ENCODE measurements around the gene ABCD3. TPM values are rescaled to one million over a fixed set of nuclear protein-coding genes. Genes with fewer than 3 reads are reported as not detected.

Gene ABCD3
- total RNA-seq, 1 donor from 2014 or later = 76.6 TPM

GRCh38 chr1:94550396-94550795 is 132.2 kb downstream of the ABCD3 start:
- intact Hi-C loops (cut with micrococcal nuclease) = no loop called here
- no peak for DNase-seq
- H3K9me3 ChIP-seq (replicated peaks) = no peaks in the 10 kb centered on the region
- no peak for TF ChIP-seq CTCF (IDR thresholded peaks at IDR 0.05; ENCODE audit: borderline replicate concordance)
- H3K27ac ChIP-seq (replicated peaks) = no peak overlapping the region
- H3K4me1 ChIP-seq = peaks cover 16% of the 10 kb centered on the region
- H3K27me3 ChIP-seq (ENCODE audit: low read depth) = no peaks in the 10 kb centered on the region
- H3K4me3 ChIP-seq = no peak overlapping the region
- no peaks in the 10 kb centered on the region for H3K36me3 ChIP-seq

GRCh38 chr1:94550800-94551241 is 132.6 kb downstream of the ABCD3 start:
- H3K4me1 ChIP-seq = peaks cover 16% of the 10 kb centered on the region
- no peaks in the 10 kb centered on the region for H3K27me3 ChIP-seq (ENCODE audit: low read depth)
- DNase-seq = no peak
- H3K27ac ChIP-seq (replicated peaks) = no peak overlapping the region
- no peak for TF ChIP-seq CTCF (IDR thresholded peaks at IDR 0.05; ENCODE audit: borderline replicate concordance)
- intact Hi-C loops (cut with micrococcal nuclease) = no loop called here
- H3K36me3 ChIP-seq = no peaks in the 10 kb centered on the region
- no peaks in the 10 kb centered on the region for H3K9me3 ChIP-seq (replicated peaks)
- H3K4me3 ChIP-seq = no peak overlapping the region

- peak overlapping the region; percentile 79 for H3K27ac ChIP-seq (replicated peaks)
- no peaks in the 10 kb centered on the region for H3K27me3 ChIP-seq (ENCODE audit: low read depth)
- no peak overlapping the region for H3K4me3 ChIP-seq
- no peak for TF ChIP-seq CTCF (IDR thresholded peaks at IDR 0.05; ENCODE audit: borderline replicate concordance)
- DNase-seq = no peak
- peaks cover 16% of the 10 kb centered on the region for H3K4me1 ChIP-seq
- intact Hi-C loops (cut with micrococcal nuclease) = no loop called here
- no peaks in the 10 kb centered on the region for H3K9me3 ChIP-seq (replicated peaks)
- no peaks in the 10 kb centered on the region for H3K36me3 ChIP-seq
Observed at GRCh38 chr1:94551449-94551848, 133.3 kb downstream of the ABCD3 start.

- intact Hi-C loops (cut with micrococcal nuclease) = no loop called here
- Histone ChIP-seq H3K9me3 (replicated peaks) (no peaks in the 10 kb centered on the region), H3K4me1 (peaks cover 16% of the 10 kb centered on the region), H3K27me3 (ENCODE audit: low read depth) (no peaks in the 10 kb centered on the region), H3K27ac (replicated peaks) (peak overlapping the region; percentile 79), H3K36me3 (no peaks in the 10 kb centered on the region), H3K4me3 (no peak overlapping the region)
- no peak for TF ChIP-seq CTCF (IDR thresholded peaks at IDR 0.05; ENCODE audit: borderline replicate concordance)
- DNase-seq = peak; percentile 43
Observed at GRCh38 chr1:94552071-94552586, 133.9 kb downstream of the ABCD3 start.

GRCh38 chr1:94553323-94553730 is 135.1 kb downstream of the ABCD3 start:
- DNase-seq = no peak
- Histone ChIP-seq H3K9me3 (replicated peaks) (no peaks in the 10 kb centered on the region), H3K4me1 (peaks cover 16% of the 10 kb centered on the region), H3K36me3 (no peaks in the 10 kb centered on the region), H3K4me3 (no peak overlapping the region), H3K27ac (replicated peaks) (no peak overlapping the region), H3K27me3 (ENCODE audit: low read depth) (no peaks in the 10 kb centered on the region)
- intact Hi-C loops (cut with micrococcal nuclease) = no loop called here
- TF ChIP-seq CTCF (IDR thresholded peaks at IDR 0.05; ENCODE audit: borderline replicate concordance) = no peak

Measured in left ventricle myocardium inferior (tissue), 1 donor.